Measurements from ENCODE around the gene KCNK3. TPM values are rescaled to one million over a fixed set of nuclear protein-coding genes. Genes with fewer than 3 reads are reported as not detected.
A peak's percentile ranks its signal among the peaks of the same experiment; 100 is the strongest.

Gene KCNK3
- total and polyA plus RNA-seq, 2 of the 13 experiments (the other 11 are each of a cell fraction or from before 2014, with no cell fraction given) = not detected

GRCh38 chr2:26721115-26722032 lies 28.9 kb downstream of the KCNK3 start (continued):
- TF ChIP-seq HINFP (CRISPR knock-in tag; IDR thresholded peaks at IDR 0.05; ENCODE audit: low read depth) (no peak), BRD4 (CRISPR knock-in tag; IDR thresholded peaks at IDR 0.05) (no peak), SMARCE1 (IDR thresholded peaks at IDR 0.05; ENCODE audit: borderline replicate concordance) (no peak), ZNF878 (CRISPR knock-in tag; IDR thresholded peaks at IDR 0.05) (no peak), FOXO1 (CRISPR knock-in tag; IDR thresholded peaks at IDR 0.05) (peak; percentile 51; the same call in 1 of the 2 replicates), POGK (CRISPR knock-in tag; conservative IDR thresholded peaks at IDR 0.05) (0 out of 2 replicates have a peak, but pooled peaks have one; percentile 50), AGO1 (IDR thresholded peaks at IDR 0.05; ENCODE audit: low read depth, low read length, poor library complexity, severe bottlenecking) (no peak), PREB (CRISPR knock-in tag; IDR thresholded peaks at IDR 0.05) (no peak), HOMEZ (CRISPR knock-in tag; IDR thresholded peaks at IDR 0.05; ENCODE audit: low read depth) (no peak), TAF15 (IDR thresholded peaks at IDR 0.05; ENCODE audit: low read depth, low read length, poor library complexity, severe bottlenecking) (no peak), IKZF5 (CRISPR knock-in tag; IDR thresholded peaks at IDR 0.05) (peak; percentile 61; the same call in 1 of the 2 replicates), SP5 (CRISPR knock-in tag; IDR thresholded peaks at IDR 0.05; ENCODE audit: borderline replicate concordance, low read depth) (peak; percentile 60), ARID4A (CRISPR knock-in tag; IDR thresholded peaks at IDR 0.05; ENCODE audit: borderline replicate concordance) (no peak; the same call in 1 of the 2 replicates), BCL6 (CRISPR knock-in tag; IDR thresholded peaks at IDR 0.05) (peak; percentile 92), SNAI1 (CRISPR knock-in tag; IDR thresholded peaks at IDR 0.05; ENCODE audit: borderline replicate concordance) (no peak), ZNF354B (CRISPR knock-in tag; IDR thresholded peaks at IDR 0.05) (no peak)

Data from HepG2 (cell line).